ENCODE data around the gene CCDC70. TPM values are rescaled to one million over a fixed set of nuclear protein-coding genes. Genes with fewer than 3 reads are reported as not detected.
A peak's percentile ranks its signal among the peaks of the same experiment; 100 is the strongest.

The CCDC70 gene
- total and polyA plus RNA-seq, 4 donors, result 0.36 TPM; not detected in 3

DNA sequence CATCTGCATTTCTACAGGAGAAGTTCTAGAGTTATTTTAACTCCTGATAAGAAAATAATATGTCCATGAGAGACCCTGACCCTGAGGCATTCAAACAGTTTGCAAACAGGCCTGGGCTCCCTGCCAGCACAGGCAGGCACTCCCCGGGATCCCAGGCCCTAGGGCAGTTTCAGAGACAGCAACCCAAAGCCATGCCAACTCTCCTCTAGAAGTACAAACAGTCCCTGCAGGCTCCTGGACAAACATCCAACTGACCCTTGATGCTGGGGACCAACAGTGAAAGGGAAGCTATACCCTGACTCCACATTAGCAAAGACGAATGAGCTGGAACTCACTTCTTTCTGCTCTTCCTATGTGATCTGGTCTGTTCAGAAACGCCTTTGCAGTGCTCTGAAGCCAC lies 44.8 kb downstream of the CCDC70 start:
- H3K9me3 ChIP-seq (ENCODE audit: control insufficient read depth in 4 of 4, low read length in 3 of 4), result no peaks in the 10 kb centered on the region
- TF ChIP-seq SP1 (IDR thresholded peaks at IDR 0.05), result peak; percentile 60
- TF ChIP-seq YY1 (IDR thresholded peaks at IDR 0.05), result no peak
- TF ChIP-seq JUND (IDR thresholded peaks at IDR 0.05), result peak in 1 of 2 donors; percentile 29
- TF ChIP-seq FOXA2 (IDR thresholded peaks at IDR 0.05), result peak; percentile 12
- TF ChIP-seq RXRA (IDR thresholded peaks at IDR 0.05), result peak; percentile 12 to 55
- TF ChIP-seq, protein P1, sequence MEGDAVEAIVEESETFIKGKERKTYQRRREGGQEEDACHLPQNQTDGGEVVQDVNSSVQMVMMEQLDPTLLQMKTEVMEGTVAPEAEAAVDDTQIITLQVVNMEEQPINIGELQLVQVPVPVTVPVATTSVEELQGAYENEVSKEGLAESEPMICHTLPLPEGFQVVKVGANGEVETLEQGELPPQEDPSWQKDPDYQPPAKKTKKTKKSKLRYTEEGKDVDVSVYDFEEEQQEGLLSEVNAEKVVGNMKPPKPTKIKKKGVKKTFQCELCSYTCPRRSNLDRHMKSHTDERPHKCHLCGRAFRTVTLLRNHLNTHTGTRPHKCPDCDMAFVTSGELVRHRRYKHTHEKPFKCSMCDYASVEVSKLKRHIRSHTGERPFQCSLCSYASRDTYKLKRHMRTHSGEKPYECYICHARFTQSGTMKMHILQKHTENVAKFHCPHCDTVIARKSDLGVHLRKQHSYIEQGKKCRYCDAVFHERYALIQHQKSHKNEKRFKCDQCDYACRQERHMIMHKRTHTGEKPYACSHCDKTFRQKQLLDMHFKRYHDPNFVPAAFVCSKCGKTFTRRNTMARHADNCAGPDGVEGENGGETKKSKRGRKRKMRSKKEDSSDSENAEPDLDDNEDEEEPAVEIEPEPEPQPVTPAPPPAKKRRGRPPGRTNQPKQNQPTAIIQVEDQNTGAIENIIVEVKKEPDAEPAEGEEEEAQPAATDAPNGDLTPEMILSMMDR (IDR thresholded peaks at IDR 0.05; ENCODE audit: low read depth, low read length, missing input control), result no peak
- TF ChIP-seq TAF1 (conservative IDR thresholded peaks at IDR 0.05), result no peak
- TF ChIP-seq, protein P2, sequence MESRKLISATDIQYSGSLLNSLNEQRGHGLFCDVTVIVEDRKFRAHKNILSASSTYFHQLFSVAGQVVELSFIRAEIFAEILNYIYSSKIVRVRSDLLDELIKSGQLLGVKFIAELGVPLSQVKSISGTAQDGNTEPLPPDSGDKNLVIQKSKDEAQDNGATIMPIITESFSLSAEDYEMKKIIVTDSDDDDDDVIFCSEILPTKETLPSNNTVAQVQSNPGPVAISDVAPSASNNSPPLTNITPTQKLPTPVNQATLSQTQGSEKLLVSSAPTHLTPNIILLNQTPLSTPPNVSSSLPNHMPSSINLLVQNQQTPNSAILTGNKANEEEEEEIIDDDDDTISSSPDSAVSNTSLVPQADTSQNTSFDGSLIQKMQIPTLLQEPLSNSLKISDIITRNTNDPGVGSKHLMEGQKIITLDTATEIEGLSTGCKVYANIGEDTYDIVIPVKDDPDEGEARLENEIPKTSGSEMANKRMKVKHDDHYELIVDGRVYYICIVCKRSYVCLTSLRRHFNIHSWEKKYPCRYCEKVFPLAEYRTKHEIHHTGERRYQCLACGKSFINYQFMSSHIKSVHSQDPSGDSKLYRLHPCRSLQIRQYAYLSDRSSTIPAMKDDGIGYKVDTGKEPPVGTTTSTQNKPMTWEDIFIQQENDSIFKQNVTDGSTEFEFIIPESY (IDR thresholded peaks at IDR 0.05), result no peak
- TF ChIP-seq RAD21 (IDR thresholded peaks at IDR 0.05), result peak; percentile 26 to 44
- TF ChIP-seq, protein P3, sequence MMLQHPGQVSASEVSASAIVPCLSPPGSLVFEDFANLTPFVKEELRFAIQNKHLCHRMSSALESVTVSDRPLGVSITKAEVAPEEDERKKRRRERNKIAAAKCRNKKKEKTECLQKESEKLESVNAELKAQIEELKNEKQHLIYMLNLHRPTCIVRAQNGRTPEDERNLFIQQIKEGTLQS (IDR thresholded peaks at IDR 0.05), result no peak
- TF ChIP-seq FOXA1 (IDR thresholded peaks at IDR 0.05), result no peak
- TF ChIP-seq HNF4G (IDR thresholded peaks at IDR 0.05), result no peak
- TF ChIP-seq HNF4A (conservative IDR thresholded peaks at IDR 0.05), result peak; percentile 67 to 70
- no peak for TF ChIP-seq GABPA (IDR thresholded peaks at IDR 0.05 in 1 of 2, conservative IDR thresholded peaks at IDR 0.05 in 1 of 2)
- TF ChIP-seq NR2F2 (IDR thresholded peaks at IDR 0.05), result no peak
- TF ChIP-seq, protein P4, sequence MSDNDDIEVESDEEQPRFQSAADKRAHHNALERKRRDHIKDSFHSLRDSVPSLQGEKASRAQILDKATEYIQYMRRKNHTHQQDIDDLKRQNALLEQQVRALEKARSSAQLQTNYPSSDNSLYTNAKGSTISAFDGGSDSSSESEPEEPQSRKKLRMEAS (IDR thresholded peaks at IDR 0.05), result no peak
- TF ChIP-seq, protein P5, sequence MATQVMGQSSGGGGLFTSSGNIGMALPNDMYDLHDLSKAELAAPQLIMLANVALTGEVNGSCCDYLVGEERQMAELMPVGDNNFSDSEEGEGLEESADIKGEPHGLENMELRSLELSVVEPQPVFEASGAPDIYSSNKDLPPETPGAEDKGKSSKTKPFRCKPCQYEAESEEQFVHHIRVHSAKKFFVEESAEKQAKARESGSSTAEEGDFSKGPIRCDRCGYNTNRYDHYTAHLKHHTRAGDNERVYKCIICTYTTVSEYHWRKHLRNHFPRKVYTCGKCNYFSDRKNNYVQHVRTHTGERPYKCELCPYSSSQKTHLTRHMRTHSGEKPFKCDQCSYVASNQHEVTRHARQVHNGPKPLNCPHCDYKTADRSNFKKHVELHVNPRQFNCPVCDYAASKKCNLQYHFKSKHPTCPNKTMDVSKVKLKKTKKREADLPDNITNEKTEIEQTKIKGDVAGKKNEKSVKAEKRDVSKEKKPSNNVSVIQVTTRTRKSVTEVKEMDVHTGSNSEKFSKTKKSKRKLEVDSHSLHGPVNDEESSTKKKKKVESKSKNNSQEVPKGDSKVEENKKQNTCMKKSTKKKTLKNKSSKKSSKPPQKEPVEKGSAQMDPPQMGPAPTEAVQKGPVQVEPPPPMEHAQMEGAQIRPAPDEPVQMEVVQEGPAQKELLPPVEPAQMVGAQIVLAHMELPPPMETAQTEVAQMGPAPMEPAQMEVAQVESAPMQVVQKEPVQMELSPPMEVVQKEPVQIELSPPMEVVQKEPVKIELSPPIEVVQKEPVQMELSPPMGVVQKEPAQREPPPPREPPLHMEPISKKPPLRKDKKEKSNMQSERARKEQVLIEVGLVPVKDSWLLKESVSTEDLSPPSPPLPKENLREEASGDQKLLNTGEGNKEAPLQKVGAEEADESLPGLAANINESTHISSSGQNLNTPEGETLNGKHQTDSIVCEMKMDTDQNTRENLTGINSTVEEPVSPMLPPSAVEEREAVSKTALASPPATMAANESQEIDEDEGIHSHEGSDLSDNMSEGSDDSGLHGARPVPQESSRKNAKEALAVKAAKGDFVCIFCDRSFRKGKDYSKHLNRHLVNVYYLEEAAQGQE (IDR thresholded peaks at IDR 0.05), result no peak
- no peak for TF ChIP-seq EGR1 (IDR thresholded peaks at IDR 0.05; ENCODE audit: low read depth in 2 of 2)
- peaks cover 0 to 2% (median 0%) of the 10 kb centered on the region in 4 donors for H3K36me3 ChIP-seq (ENCODE audit: control insufficient read depth in 4 of 4, insufficient read depth in 3 of 4, low read depth in 1 of 4, low read length in 3 of 4)
- H3K4me3 ChIP-seq (ENCODE audit: low read depth in 1 of 3, low read length in 3 of 3), result no peak overlapping the region
- no peak for DNase-seq (ENCODE audit: low spot score)
- no peaks in the 10 kb centered on the region for H3K27me3 ChIP-seq (ENCODE audit: control insufficient read depth in 4 of 4, insufficient read depth in 4 of 4, low read length in 3 of 4)
- no peak overlapping the region for H3K27ac ChIP-seq (ENCODE audit: low read depth in 1 of 2, low read length in 2 of 2)
- 34% methylated on average over 3 of the region's 3 CpGs for WGBS
- H3K9ac ChIP-seq (ENCODE audit: low read depth in 1 of 2, low read length in 2 of 2), result no peak overlapping the region
- peaks cover 3 to 15% (median 10%) of the 10 kb centered on the region in 4 donors for H3K4me1 ChIP-seq (ENCODE audit: control insufficient read depth in 4 of 4, insufficient read depth in 4 of 4, low read length in 3 of 4)

Data from liver (tissue), 9 donors.